Heart left ventricle (tissue), 16 donors: Measurements from ENCODE around the gene PADI2. TPM values are rescaled to one million over a fixed set of nuclear protein-coding genes. Genes with fewer than 3 reads are reported as not detected.
A peak's percentile ranks its signal among the peaks of the same experiment; 100 is the strongest.

ENCODE experiments used
- ATAC-seq, 4 donors: fragments of 200-7000 bp; cut with Tn5 transposase; one replicate each; pipeline ENCODE4 v1.9.1; 2020 to 2022; ENCODE audit warnings: moderate library complexity in 4 of 4, mild to moderate bottlenecking in 3 of 4, moderate number of reproducible peaks in 1 of 4
- DNase-seq, 5 donors: peaks; one replicate each; pipeline ENCODE4 v3.0.0-alpha.2; 2020
- H3K27ac ChIP-seq, 12 donors: fragments of 200-600 bp; sonication (generic) in 4 of 12; one replicate each; pipeline versions ENCODE4 v1.5.0 to v1.8.0; 2016 to 2022; ENCODE audit warnings: mild to moderate bottlenecking in 2 of 12
- H3K27me3 ChIP-seq, 9 donors: fragments of 200-600 bp; sonication (generic) in 2 of 9; one replicate each; pipeline versions ENCODE4 v1.5.1 to v1.8.0; 2016 to 2022; ENCODE audit warnings: mild to moderate bottlenecking in 3 of 9
- H3K36me3 ChIP-seq, 9 donors: fragments of 200-600 bp; sonication (generic) in 2 of 9; one replicate each; pipeline versions ENCODE4 v1.5.0 to v1.8.0; 2018 to 2022; ENCODE audit warnings: mild to moderate bottlenecking in 2 of 9
- H3K4me1 ChIP-seq, 12 donors: fragments of 200-600 bp; sonication (generic) in 4 of 12; one replicate each; pipeline versions ENCODE4 v1.5.0 to v1.8.0; 2016 to 2022; ENCODE audit warnings: mild to moderate bottlenecking in 3 of 12
- H3K4me3 ChIP-seq, 12 donors: fragments of 200-600 bp; sonication (generic) in 4 of 12; one replicate each; pipeline versions ENCODE4 v1.5.0 to v1.8.0; 2017 to 2022; ENCODE audit warnings: mild to moderate bottlenecking in 9 of 12, moderate library complexity in 4 of 12
- H3K9me3 ChIP-seq, 12 donors: fragments of 200-600 bp; sonication (generic) in 4 of 12; one replicate each; pipeline versions ENCODE4 v1.5.0 to v1.8.0; 2016 to 2022; ENCODE audit warnings: mild to moderate bottlenecking in 1 of 12
- CTCF ChIP-seq, 12 donors: fragments of 200-600 bp; sonication (generic) in 4 of 12; IDR thresholded peaks; one replicate each; pipeline versions ENCODE4 v1.5.0 to v1.8.0; 2018 to 2022; ENCODE audit warnings: antibody characterized with exemption in 12 of 12, mild to moderate bottlenecking in 5 of 12
- POLR2A ChIP-seq, 2 donors: fragments of 450-650 bp; IDR thresholded peaks; one replicate each; pipeline ENCODE4 v1.6.1; 2017; ENCODE audit warnings: antibody characterized with exemption in 2 of 2, mild to moderate bottlenecking in 2 of 2, moderate library complexity in 2 of 2
- WGBS, 4 donors: extraction: QIAGEN DNeasy Blood & Tissue Kit in 2 of 4; methylation state at CpG; one replicate each; pipeline versions ENCODE4 v1.1.5 to v1.1.7; 2013 to 2018; 5-methylcytosine and 5-hydroxymethylcytosine counted together
- intact Hi-C, 10 donors: fragments of 100-400 bp; cut with DNase I; formaldehyde crosslinking; loops; one replicate each; pipeline versions ENCODE4 v1.11.1 to v1.14.2; 2022
- polyA plus RNA-seq, 2 donors: library from polyadenylated mRNA; stranded (reverse); fragments of 200-250 nt; gene quantifications; one replicate each; pipeline ENCODE4 v1.2.3, GENCODE V29; 2013
- total RNA-seq, 9 donors: library from RNA; depleted of rRNA in 2 of 9; stranded (reverse); fragments of >200 nt in 2 of 9; fragmentation: NEBNext Ultra II Directional in 3 of 9; extraction: Animal tissue kit (Norgen Biotek cat#: 25700) in 3 of 9; gene quantifications; one replicate each; pipeline versions ENCODE4 v1.1.0 to v1.2.4, GENCODE V29; 2016 to 2023
- donor health status: ischemic (EF 13 %, LVEDD 7.1; RV severe dilation, severe dysfunction).
- donor health status: healthy with polysubstance abuse.
- donor health status: DM: no; HTN: yes; CAD: no.
- donor health status: DM: no; HTN: no; CAD: no.
- donor health status: ischemic (EF 25% LVEDD 6.9; RV normal size, moderate dysfunction).
- donor health status: ischemic (EF 25% LVEDD 5.7; RV mildly dilated, moderate dysfunction).
- donor health status: healthy.
- donor health status: DM: yes; HTN: yes; CAD: no.
- donor health status: ischemic (EF 35%, LVEDD 5.7; RV mildly dilated, moderate dysfunction).
- donor health status: nonischemic (EF 11% LVEDD 7.7; RV severe dilation, severe dysfunction).
- donor health status: DM: yes; HTN: yes; CAD: no.
- donor health status: PGD.
- donor health status: ischemic (EF 29% LVEDD 5.4; RV normal size, mild dysfunction).
- donor health status: nonischemic (EF 23%, LVEDD 6.1; RV moderate dilation, normal function).

The PADI2 gene
- total and polyA plus RNA-seq, 11 donors, result 0.08 to 2.0 (median 0.49) TPM

- no peak for ATAC-seq
- no peak for DNase-seq
- TF ChIP-seq CTCF (IDR thresholded peaks at IDR 0.05), result no peak
- TF ChIP-seq POLR2A (IDR thresholded peaks at IDR 0.05), result no peak
- peak overlapping the region in 1 of 12 donors; percentile 12 for H3K27ac ChIP-seq
- H3K4me3 ChIP-seq, result no peak overlapping the region
- peaks cover 0 to 10% (median 0%) of the 10 kb centered on the region in 12 donors for H3K4me1 ChIP-seq
- H3K27me3 ChIP-seq, result no peaks in the 10 kb centered on the region
- no peaks in the 10 kb centered on the region for H3K9me3 ChIP-seq
- peaks cover 0 to 96% (median 62%) of the 10 kb centered on the region in 9 donors for H3K36me3 ChIP-seq
- intact Hi-C loops, result no loop called here
- WGBS, 4 donors, result 72 to 92% (median 81%) methylated on average over 4 of the region's 4 CpGs
Observed at GRCh38 chr1:17033481-17033880, 85.8 kb downstream of the PADI2 start.

- no peak for DNase-seq
- intact Hi-C loops, result no loop called here
- no peak overlapping the region for H3K27ac ChIP-seq
- no peak overlapping the region for H3K4me3 ChIP-seq
- peaks cover 0 to 9% (median 0%) of the 10 kb centered on the region in 12 donors for H3K4me1 ChIP-seq
- no peaks in the 10 kb centered on the region for H3K27me3 ChIP-seq
- TF ChIP-seq CTCF (IDR thresholded peaks at IDR 0.05), result no peak
- TF ChIP-seq POLR2A (IDR thresholded peaks at IDR 0.05), result no peak
- no peak for ATAC-seq
- H3K36me3 ChIP-seq, result peaks cover 0 to 96% (median 62%) of the 10 kb centered on the region in 9 donors
- WGBS, 4 donors, result 89 to 96% (median 93%) methylated on average over 3 of the region's 3 CpGs
- H3K9me3 ChIP-seq, result no peaks in the 10 kb centered on the region
Observed at GRCh38 chr1:17032741-17033140, 86.5 kb downstream of the PADI2 start.

GRCh38 chr1:17031436-17031835 lies 87.8 kb downstream of the PADI2 start:
- Histone ChIP-seq H3K27me3 (no peaks in the 10 kb centered on the region), H3K27ac (no peak overlapping the region), H3K36me3 (peaks cover 0 to 96% (median 69%) of the 10 kb centered on the region in 9 donors), H3K4me1 (peaks cover 0 to 17% (median 0%) of the 10 kb centered on the region in 12 donors), H3K9me3 (no peaks in the 10 kb centered on the region), H3K4me3 (no peak overlapping the region)
- no peak for ATAC-seq
- WGBS, 4 donors, result 89 to 93% (median 92%) methylated on average over 4 of the region's 4 CpGs
- TF ChIP-seq CTCF (IDR thresholded peaks at IDR 0.05) (no peak), POLR2A (IDR thresholded peaks at IDR 0.05) (no peak)
- no peak for DNase-seq
- intact Hi-C loops, result no loop called here

GRCh38 chr1:17030206-17030605 lies 89.0 kb downstream of the PADI2 start:
- Histone ChIP-seq H3K27ac (peak overlapping the region in 1 of 12 donors; percentile 55), H3K4me1 (peaks cover 0 to 17% (median 0%) of the 10 kb centered on the region in 12 donors), H3K36me3 (peaks cover 0 to 98% (median 76%) of the 10 kb centered on the region in 9 donors), H3K9me3 (no peaks in the 10 kb centered on the region), H3K27me3 (no peaks in the 10 kb centered on the region), H3K4me3 (no peak overlapping the region)
- ATAC-seq, result no peak
- no peak for DNase-seq
- TF ChIP-seq CTCF (IDR thresholded peaks at IDR 0.05) (no peak), POLR2A (IDR thresholded peaks at IDR 0.05) (no peak)
- WGBS, 4 donors, result 83 to 92% (median 87%) methylated on average over 4 of the region's 4 CpGs
- intact Hi-C loops, result no loop called here
